ENCODE measurements around the gene GRN.
"Not testable (repeated sequence)": the region's sequence is repeated elsewhere in the genome, so short reads cannot be mapped to it uniquely, and the experiment has no call there.

Gene GRN

DNA sequence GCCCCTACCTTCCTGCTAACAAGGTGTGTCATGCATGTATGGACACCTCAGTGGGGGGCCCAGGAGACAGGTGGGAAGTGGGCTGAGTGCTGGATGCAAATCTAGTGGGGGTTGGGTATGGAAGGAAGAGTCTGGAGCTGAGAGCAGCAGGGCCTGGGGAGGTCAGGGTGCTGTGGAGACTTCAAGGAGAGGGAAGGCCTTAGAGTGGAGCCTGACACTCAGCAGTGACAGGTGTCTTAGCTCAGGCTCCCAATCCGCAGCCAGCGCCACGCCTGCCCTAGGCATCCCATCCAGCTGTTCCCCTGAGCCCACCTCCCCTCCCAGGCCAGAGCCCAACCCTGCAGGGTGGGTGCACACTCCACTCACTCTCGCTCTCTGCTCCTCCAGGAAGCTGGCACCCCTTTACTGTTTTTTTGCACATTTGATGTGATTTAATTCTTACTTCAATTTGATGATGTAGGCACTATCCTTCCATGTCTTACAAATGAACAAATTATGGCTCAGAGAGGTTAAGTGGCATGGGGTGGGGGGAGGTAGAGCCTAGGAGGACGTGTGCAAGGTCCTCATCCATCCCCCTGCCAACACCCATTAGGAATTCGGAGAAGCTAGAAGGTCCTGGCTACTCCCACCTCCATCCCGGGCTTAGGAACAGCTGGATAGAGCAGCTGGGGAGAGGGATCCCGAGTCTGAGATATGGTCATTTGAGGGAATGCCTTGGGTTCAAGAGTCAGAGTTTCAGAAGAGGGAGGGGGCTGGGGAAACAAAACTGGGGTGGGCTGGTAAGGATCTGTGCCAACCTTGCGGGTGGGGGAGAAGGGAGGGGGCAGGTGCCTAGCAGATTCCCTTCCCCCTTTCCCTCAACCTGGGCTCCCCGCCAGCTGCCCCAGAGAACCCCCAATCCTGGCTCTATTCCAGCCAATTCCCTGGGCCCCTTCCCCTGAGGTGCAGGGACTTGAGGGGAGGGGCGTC, 16.5 kb downstream of the GRN start:
- DNase-seq = no peak

DNA sequence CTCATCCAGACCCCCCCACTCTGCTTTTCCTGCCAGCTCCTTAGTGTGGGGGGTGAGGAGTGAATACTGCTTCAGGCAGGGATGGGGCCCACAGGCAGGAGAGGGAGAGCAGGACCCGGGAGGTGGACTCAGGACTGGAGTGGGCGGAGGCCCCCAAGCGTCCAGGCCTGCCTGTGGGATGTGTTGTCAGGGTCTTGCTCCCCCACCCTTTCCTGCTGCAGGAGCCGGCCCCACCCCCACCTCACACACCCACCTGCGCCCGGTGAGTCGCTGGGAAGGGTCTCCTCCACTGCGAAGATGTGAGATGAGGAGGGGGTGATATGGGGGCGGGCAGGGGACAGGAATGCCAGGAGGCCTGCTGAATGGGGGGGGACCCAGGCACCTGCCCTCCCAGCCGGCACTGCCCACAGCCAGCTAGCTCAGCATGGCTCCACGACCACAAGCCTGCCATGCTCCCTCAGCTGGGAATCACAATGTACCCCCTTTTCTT, 17.4 kb downstream of the GRN start:
- no peak for DNase-seq

DNA sequence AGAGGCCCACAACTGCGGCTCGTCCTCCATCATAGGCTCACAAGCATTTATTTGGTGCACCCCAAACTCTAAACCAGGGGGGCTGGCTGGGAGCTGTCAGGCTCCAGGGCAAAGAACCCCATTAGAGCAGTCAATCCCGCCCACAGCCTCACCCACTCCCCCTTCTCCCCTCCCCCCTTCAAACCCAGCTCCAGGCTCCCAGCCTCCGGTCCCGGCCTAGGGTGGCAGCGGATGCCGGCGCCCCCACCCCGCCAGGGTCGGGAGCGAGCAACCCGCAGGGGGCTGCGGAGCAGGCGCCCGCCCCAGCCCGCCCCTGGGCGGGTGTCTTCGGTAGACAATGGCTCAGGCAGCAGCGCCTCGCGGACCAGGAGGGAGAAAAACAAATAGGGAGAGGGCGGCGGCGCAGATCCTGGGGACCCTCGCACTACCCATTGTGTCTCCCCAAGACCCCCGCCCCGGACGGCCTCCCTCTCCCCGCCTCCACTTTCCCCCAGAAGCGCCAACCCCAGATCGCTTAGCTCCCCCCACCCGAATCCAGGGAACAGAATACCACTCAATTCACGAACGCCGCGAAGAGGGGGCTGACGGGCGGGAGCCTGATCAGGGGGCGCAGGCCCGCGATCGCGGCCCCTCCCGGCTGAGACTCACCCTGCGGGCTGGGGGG, 18.0 kb downstream of the GRN start:
- DNase-seq = peak; percentile 18

GRCh38 chr17:44363613-44364159, 18.6 kb downstream of the GRN start, which contains the start of gene FAM171A2:
TSS of gene FAM171A2 (minus strand) at chr17:44363853. CDS start at chr17:44363714, 139 bp downstream.
- peak; percentile 68 for DNase-seq

GRCh38 chr17:44365051-44365450, 19.9 kb downstream of the GRN start:
- DNase-seq = not testable (repeated sequence)

GRCh38 chr17:44367231-44367979, 22.3 kb downstream of the GRN start:
- no peak for DNase-seq

DNA sequence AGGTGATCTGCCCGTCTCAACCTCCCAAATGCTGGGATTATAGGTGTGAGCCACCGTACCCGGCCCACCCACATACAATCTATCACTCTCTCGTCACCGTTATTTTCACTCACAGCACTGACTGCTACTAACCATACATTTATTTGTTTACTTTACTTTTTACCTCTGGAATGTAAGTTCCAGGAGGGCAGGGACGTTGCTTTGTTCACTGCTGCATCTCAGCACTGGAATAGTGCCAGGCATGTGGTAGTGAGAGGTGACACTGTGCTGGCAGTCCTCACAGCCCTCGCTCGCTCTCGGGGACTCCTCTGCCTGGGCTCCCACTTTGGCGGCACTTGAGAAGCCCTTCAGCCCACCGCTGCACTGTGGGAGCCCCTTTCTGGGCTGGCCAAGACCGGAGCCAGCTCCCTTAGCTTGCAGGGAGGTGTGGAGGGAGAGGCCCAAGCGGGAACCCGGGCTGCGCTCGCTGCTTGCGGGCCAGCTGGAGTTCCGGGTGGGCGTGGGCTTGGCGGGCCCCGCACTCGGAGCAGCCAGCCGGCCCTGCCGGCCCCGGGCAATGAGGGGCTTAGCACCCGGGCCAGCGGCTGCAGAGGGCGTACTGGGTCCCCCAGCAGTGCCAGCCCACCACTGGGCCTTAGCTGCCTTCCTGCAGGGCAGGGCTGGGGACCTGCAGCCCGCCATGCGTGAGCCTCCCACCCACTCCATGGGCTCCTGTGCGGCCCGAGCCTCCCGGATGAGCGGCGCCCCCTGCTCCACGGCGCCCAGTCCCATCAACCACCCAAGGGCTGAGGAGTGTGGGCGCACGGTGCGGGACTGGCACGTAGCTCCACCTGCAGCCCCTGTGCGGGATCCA, 23.5 kb downstream of the GRN start:
- not testable (repeated sequence) for DNase-seq

GRCh38 chr17:44369414-44370023, 24.4 kb downstream of the GRN start:
- DNase-seq = not testable (repeated sequence)

DNA sequence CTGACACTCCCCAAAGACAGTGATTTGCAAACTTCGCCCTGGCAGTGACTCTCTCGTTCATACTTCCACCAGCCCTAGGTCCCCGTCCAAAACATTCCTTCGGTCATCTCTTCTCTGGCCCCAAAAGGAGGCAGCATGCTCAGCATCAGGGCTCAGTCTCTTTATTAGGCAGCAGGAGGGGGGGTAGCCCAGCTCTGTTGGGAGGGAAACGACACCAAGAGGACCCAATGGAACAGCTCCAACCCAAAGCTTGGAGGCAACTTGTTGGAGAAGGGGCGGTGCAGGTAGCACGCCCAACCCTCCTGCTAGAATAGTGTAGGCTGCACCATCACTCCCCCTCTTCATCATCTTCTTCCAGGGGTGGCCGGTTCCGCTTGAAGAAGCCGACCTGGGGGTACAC, 26.9 kb downstream of the GRN start:
- no peak for DNase-seq

DNA sequence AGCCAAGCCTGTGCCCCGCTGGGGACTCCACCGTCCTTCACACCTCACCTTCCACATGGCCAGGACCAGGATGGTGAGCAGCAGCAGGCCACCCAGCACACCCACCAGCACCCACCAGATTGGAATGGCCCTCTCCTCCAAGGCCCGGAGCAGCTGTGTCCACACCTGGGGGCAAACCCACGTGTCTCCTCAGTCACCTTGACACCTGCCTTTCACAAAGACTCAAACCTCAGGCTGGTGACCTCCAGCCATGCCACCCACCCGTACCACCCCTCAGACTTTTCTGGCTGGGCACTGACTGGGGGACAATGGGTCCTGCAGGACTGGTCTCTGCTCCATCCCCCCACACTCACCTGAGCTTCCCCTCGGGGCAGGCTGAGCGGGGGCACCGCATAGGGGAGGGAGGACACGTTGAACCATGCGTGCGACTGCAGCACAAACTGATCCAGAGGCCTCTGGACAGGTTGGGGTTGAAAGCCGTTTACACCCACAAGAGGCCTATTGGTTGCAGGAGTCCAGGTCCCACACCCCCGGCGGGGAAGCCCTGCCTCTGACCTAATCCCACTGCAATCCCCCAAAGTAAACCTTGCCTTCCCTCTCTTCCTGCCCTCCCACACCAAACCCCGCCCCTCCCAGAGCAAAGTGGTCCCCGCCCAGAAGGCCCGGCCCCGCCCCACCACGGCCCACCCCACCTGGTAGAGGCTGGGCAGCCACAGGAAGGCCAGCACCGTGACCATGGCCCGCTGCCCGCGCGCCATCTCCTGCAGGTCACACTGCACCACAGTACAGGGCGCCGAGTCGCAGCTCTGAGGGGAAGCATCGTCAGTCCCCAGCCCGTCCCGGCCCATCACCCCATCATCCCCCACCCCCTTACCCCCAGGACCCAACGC, 29.4 kb downstream of the GRN start:
- no peak for DNase-seq

DNA sequence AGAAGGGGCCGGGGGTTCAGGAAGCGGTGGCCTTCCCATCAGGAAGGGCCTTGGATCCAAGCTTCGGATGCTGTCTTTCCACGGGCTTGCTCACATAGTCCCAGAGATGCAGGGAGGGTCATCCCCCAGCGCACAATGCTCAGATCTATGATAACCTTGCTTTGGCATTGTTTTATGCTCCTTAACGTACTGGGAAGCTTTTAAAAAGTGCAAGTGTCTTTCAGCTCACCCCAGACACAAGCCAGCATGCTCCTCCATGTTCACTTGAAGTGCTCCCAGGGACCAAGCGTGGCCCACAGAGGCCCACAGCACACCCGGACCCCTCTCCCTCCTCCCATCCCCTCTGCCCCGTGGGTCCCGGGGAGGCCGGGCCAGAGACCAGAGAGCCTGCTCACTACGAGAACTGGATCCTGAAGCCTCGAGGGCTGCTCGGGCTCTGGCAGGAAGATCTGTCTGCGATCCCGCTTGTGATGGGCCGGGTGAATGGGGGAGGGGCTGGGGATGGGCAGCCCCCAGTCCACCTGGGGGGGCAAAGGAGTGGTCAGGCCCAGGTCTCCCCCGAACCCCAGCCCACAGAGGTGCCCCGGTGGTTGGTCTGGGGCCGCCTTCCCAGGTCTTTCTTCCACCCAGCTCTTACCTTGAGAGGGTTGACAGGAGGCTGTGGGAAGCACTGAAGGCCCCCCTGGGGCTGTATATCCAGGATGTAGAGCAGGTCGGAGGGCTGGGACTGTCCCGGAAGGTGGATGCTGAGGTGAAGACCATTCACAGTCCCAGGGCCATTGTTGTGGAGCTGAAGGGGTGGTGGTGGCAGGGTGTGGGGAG, 30.3 kb downstream of the GRN start:
- DNase-seq = no peak

GRCh38 chr17:44376124-44376523, 31.0 kb downstream of the GRN start:
- DNase-seq = peak; percentile 18

- no peak for DNase-seq
Measured at GRCh38 chr17:44376779-44377178, 31.7 kb downstream of the GRN start.

DNA sequence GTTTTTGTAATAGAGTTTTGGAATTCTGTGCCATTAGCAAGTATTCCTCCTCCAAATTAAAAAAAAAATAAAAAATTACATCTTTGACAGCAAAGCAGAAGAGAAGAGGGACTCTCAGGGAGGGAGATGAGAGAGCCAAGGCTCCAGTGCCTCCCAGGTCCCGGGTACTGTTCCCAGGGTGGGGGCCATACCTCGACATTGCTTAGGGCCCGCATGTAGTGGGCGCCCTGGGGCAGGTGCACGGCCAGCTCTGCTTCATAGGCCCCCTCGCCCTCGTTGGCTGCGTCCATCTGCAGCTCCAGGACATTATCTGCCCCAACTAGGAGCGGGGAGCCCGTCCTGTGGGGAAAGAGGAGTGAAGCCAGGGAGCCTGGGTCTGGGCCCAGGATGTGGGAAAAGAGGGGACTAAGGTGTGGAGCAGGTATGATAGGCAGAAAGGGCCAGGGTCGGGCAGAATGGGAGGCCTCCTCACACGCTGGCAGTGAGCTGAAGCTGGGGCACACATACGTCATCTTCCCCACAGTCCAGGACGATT, 33.1 kb downstream of the GRN start:
- no peak for DNase-seq

- DNase-seq = no peak
Measured at GRCh38 chr17:44379887-44380286, 34.8 kb downstream of the GRN start.

DNA sequence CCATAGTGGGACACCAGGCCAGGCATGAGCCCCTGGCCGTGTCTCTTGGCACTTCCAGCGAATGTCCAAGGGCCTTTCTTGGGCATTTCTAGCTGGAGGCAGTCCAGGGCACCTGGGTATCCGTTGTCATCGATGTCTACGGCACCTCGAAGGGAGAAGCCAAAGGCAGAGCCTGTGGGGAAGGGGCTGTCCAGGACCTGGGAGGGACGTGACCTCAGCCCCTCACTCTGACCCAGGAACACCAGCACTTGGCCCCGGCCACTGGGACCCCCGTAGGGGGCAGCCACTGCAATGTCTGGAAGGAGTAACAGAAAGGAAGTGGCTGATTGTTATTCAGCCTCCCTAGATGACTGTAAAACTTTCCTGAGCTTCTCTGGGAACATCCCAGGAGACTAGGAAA, 35.7 kb downstream of the GRN start:
- DNase-seq = no peak

DNA sequence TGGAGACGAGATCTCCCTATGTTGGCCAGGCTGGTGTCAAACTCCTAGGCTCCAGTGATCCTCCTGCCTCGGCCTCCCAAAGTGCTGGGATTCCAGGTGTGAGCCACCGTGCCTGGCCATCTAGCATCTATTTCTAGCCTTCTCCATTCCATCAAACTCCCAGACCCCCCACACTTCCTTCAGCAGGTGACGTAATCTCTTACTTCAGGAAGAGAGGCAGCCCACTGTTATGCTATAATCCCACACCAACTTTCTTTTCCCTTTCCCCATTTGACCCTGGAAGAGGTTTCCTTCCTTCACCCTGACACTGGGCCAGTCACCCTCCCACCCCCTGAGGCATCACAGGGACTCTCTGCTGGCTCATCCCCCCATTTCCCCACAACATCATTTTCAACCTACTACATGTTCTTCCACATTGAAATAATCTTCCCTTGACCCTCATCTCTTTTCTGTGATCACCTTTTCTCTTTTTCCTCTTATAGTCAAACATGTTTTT, 36.8 kb downstream of the GRN start:
- DNase-seq = no peak

- DNase-seq = no peak
Measured at GRCh38 chr17:44382917-44383316, 37.8 kb downstream of the GRN start.

DNA sequence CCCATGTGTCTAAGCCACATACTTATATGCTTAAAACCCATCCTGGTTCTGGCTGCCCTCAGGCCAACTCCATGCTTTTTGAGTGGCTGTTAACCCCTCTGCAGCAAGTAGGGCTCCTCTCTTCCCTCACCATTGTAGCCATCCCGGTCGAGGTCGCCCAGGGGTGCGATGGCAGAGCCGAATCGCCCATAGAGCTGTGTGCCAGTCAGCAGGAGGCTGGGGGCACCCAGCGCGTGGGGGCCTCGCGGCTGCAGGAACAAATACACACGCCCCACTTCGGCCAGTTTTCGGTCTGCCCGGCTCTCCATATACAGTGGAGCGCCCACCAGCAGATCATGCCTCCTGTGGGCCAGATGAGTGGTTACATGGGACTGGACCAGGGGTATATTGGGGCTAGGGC, 38.3 kb downstream of the GRN start:
- no peak for DNase-seq

All from fibroblast of skin of scalp (primary cell).